HL-60 (cell line): ENCODE data around the gene KCNQ5.

Experiments
- GABPA ChIP-seq: IDR thresholded peaks from 2 replicates; pipeline ENCODE4 v1.6.1; 2012; ENCODE audit warnings: low read depth
- POLR2AphosphoS5 ChIP-seq: IDR thresholded peaks from 2 replicates; pipeline ENCODE4 v1.6.1; 2012; ENCODE audit warnings: low read depth
- SPI1 ChIP-seq: IDR thresholded peaks from 2 replicates; pipeline ENCODE4 v1.6.1; 2012; ENCODE audit warnings: low read depth, mild to moderate bottlenecking, borderline replicate concordance
- TF ChIP-seq, protein P1 (sequence below): IDR thresholded peaks from one replicate; pipeline ENCODE4 v1.5.1; 2011; ENCODE audit warnings: low read length, control low read depth, inconsistent platforms; ENCODE audit not compliant: insufficient read depth
- TF ChIP-seq, protein P2 (sequence below): IDR thresholded peaks from 2 replicates; pipeline ENCODE4 v1.6.1; 2012; ENCODE audit warnings: low read depth; ENCODE audit not compliant: insufficient replicate concordance

DNA sequence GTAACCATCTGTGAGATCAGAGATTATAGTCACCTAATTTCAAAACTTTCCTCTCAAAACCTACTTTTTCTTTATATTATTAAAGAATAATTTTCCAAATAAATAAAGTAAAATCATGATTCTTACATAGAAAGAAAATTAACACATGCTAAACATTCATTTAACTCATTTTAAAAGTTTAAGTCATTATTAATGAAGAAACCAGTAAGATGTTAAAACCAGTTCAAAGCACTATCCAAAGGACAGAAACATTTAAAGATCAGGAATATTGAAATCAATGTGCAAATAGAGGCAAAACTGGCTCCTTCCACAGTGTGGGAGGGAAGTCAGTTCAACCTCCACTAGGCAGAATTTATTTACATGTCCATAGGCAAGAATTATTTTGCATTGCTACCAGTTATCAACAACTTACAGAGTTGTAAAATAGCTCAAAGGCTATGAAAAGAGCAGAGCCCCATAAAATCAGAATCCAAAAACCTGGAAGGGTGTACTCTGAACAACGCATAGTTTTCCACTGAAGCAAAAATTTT lies 456.5 kb downstream of the KCNQ5 start:
- TF ChIP-seq, protein P1, sequence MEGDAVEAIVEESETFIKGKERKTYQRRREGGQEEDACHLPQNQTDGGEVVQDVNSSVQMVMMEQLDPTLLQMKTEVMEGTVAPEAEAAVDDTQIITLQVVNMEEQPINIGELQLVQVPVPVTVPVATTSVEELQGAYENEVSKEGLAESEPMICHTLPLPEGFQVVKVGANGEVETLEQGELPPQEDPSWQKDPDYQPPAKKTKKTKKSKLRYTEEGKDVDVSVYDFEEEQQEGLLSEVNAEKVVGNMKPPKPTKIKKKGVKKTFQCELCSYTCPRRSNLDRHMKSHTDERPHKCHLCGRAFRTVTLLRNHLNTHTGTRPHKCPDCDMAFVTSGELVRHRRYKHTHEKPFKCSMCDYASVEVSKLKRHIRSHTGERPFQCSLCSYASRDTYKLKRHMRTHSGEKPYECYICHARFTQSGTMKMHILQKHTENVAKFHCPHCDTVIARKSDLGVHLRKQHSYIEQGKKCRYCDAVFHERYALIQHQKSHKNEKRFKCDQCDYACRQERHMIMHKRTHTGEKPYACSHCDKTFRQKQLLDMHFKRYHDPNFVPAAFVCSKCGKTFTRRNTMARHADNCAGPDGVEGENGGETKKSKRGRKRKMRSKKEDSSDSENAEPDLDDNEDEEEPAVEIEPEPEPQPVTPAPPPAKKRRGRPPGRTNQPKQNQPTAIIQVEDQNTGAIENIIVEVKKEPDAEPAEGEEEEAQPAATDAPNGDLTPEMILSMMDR = no peak
- TF ChIP-seq POLR2AphosphoS5 (no peak), GABPA (no peak), SPI1 (no peak)
- TF ChIP-seq, protein P2, sequence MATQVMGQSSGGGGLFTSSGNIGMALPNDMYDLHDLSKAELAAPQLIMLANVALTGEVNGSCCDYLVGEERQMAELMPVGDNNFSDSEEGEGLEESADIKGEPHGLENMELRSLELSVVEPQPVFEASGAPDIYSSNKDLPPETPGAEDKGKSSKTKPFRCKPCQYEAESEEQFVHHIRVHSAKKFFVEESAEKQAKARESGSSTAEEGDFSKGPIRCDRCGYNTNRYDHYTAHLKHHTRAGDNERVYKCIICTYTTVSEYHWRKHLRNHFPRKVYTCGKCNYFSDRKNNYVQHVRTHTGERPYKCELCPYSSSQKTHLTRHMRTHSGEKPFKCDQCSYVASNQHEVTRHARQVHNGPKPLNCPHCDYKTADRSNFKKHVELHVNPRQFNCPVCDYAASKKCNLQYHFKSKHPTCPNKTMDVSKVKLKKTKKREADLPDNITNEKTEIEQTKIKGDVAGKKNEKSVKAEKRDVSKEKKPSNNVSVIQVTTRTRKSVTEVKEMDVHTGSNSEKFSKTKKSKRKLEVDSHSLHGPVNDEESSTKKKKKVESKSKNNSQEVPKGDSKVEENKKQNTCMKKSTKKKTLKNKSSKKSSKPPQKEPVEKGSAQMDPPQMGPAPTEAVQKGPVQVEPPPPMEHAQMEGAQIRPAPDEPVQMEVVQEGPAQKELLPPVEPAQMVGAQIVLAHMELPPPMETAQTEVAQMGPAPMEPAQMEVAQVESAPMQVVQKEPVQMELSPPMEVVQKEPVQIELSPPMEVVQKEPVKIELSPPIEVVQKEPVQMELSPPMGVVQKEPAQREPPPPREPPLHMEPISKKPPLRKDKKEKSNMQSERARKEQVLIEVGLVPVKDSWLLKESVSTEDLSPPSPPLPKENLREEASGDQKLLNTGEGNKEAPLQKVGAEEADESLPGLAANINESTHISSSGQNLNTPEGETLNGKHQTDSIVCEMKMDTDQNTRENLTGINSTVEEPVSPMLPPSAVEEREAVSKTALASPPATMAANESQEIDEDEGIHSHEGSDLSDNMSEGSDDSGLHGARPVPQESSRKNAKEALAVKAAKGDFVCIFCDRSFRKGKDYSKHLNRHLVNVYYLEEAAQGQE = no peak
